ENCODE data around the gene BRSK2. TPM values are rescaled to one million over a fixed set of nuclear protein-coding genes. Genes with fewer than 3 reads are reported as not detected.

The BRSK2 gene
- total RNA-seq, 1 donor from 2014 or later, result not detected

DNA sequence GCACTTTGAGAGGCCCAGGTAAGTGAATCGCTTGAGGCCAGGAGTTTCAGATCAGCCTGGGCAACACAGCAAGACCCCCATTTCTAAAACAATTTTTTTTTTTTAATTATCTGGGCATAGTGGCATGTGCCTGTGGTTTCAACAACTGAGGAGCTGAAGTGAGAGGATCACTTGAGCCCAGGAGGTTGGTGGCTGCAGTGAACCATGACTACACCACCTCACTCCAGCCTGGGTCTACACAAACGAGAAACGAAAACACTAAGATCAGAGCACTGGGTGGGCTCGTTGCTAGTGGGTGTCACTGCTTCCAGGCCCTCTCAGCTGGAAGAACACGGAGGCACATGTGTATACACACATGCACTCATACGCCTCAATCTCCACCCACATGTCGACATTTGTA lies 100.9 kb downstream of the BRSK2 start:
- DNase-seq (ENCODE audit: low read depth) (no peak), FAIRE-seq (no peak)
- Histone ChIP-seq H3K27me3 (ENCODE audit: control insufficient read depth, insufficient read depth, low read length) (no peaks in the 10 kb centered on the region), H3K36me3 (ENCODE audit: control insufficient read depth, insufficient read depth, low read length) (no peaks in the 10 kb centered on the region), H3K4me3 (ENCODE audit: low read depth, low read length) (no peak overlapping the region)
- TF ChIP-seq, protein P1, sequence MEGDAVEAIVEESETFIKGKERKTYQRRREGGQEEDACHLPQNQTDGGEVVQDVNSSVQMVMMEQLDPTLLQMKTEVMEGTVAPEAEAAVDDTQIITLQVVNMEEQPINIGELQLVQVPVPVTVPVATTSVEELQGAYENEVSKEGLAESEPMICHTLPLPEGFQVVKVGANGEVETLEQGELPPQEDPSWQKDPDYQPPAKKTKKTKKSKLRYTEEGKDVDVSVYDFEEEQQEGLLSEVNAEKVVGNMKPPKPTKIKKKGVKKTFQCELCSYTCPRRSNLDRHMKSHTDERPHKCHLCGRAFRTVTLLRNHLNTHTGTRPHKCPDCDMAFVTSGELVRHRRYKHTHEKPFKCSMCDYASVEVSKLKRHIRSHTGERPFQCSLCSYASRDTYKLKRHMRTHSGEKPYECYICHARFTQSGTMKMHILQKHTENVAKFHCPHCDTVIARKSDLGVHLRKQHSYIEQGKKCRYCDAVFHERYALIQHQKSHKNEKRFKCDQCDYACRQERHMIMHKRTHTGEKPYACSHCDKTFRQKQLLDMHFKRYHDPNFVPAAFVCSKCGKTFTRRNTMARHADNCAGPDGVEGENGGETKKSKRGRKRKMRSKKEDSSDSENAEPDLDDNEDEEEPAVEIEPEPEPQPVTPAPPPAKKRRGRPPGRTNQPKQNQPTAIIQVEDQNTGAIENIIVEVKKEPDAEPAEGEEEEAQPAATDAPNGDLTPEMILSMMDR (IDR thresholded peaks at IDR 0.05; ENCODE audit: insufficient read depth, low read length, severe bottlenecking), result no peak

DNA sequence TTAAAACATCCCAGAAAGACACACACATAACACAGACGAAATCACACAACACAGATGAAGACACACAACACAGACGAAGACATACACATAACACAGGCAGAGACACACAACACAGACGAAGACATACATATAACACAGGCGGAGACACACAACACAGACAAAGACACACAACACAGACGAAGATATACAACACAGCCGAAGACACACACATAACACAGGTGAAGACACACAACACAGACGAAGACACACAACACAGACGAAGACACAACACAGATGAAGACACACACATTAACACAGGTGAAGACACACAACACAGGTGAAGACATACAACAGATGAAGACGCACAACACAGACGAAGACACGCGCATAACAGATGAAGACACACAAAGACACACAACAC lies 101.6 kb downstream of the BRSK2 start:
- Histone ChIP-seq H3K27me3 (ENCODE audit: control insufficient read depth, insufficient read depth, low read length) (no peaks in the 10 kb centered on the region), H3K4me3 (ENCODE audit: low read depth, low read length) (no peak overlapping the region), H3K36me3 (ENCODE audit: control insufficient read depth, insufficient read depth, low read length) (no peaks in the 10 kb centered on the region)
- TF ChIP-seq, protein P1 (IDR thresholded peaks at IDR 0.05; ENCODE audit: insufficient read depth, low read length, severe bottlenecking), result no peak
- FAIRE-seq (peak; percentile 98), DNase-seq (ENCODE audit: low read depth) (no peak)

DNA sequence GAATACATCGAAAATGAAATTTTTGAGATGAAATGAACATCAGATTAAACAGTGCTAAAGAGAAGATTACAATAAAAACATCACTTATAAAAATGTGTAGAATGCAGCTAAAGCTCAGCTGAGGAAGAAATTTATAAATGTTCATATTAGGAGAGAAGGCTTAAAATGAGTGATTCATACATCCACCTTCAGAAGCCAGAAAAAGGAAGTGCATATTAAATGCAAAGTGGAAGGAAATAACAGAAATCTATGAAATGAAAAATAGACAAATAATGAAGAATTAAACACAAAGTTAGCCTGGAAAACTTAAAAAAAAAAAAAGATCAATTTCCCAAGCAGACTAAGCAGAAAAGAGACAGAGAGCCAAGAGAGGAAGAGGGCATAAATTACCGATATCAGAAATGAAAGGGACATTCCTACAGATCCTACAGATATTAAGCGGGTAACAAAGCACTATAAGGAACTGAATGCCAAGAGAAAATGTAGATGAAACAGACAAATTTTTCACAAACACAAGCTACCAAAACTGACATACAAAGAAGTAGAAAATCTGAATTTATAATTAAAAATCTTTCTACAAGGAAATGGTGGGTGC lies 104.0 kb downstream of the BRSK2 start:
- Histone ChIP-seq H3K36me3 (ENCODE audit: control insufficient read depth, insufficient read depth, low read length) (no peaks in the 10 kb centered on the region), H3K4me3 (ENCODE audit: low read depth, low read length) (no peak overlapping the region), H3K27me3 (ENCODE audit: control insufficient read depth, insufficient read depth, low read length) (no peaks in the 10 kb centered on the region)
- TF ChIP-seq, protein P1 (IDR thresholded peaks at IDR 0.05; ENCODE audit: insufficient read depth, low read length, severe bottlenecking), result no peak
- no peak for FAIRE-seq
- no peak for DNase-seq (ENCODE audit: low read depth)

DNA sequence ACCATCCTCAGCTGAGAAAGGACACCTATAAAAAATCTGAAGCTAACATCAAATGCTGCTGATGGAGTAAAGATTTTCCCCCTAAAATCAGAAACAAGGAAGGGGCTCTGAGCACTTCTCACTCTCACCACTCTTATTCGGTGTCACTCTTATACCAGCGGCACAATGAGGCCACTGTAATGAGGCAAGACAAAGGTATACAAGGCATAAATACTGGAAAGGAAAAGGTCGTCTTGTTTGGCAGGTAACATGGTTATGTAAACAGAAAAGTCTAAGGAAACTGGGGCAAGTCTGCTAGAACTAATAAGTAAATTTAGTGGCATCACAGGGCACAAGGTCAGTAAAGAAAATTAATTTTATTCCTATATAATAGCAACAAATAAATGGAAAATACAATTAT lies 104.9 kb downstream of the BRSK2 start:
- H3K36me3 ChIP-seq (ENCODE audit: control insufficient read depth, insufficient read depth, low read length), result peaks cover 3% of the 10 kb centered on the region
- FAIRE-seq (no peak), DNase-seq (ENCODE audit: low read depth) (no peak)
- H3K4me3 ChIP-seq (ENCODE audit: low read depth, low read length), result no peak overlapping the region
- no peaks in the 10 kb centered on the region for H3K27me3 ChIP-seq (ENCODE audit: control insufficient read depth, insufficient read depth, low read length)
- TF ChIP-seq, protein P1 (IDR thresholded peaks at IDR 0.05; ENCODE audit: insufficient read depth, low read length, severe bottlenecking), result no peak

DNA sequence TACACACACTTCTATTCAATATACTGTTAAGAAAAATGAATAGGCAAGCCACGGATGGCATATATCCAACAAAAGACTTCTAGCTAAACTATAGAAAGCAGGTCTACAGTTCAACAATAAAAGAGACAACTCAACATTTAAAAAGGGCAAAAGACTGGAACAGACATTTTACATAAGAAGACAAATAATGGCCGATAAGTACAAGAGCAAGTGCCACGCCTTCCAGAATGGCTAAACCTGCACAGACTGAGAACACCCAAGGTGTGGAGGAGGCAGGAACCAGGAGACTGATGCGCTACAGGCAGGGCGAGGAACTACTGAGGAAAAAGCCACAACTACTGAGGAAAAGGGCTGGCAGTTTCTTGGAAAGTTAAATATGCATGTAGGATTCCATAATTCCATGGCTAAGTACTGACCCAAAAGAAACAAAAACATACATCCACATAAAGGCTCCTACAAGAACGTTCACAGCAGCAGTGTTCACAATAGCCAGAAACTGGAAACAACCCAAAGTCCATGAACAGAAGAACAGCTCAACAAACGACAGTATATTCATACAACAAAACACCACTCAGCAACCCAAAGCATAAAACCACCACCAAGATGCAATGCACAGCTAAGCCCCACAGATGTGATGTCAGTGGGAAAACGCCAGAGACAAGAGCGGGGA lies 106.5 kb downstream of the BRSK2 start:
- no peaks in the 10 kb centered on the region for H3K27me3 ChIP-seq (ENCODE audit: control insufficient read depth, insufficient read depth, low read length)
- no peak overlapping the region for H3K4me3 ChIP-seq (ENCODE audit: low read depth, low read length)
- DNase-seq (ENCODE audit: low read depth), result no peak
- H3K36me3 ChIP-seq (ENCODE audit: control insufficient read depth, insufficient read depth, low read length), result peaks cover 3% of the 10 kb centered on the region
- TF ChIP-seq, protein P1 (IDR thresholded peaks at IDR 0.05; ENCODE audit: insufficient read depth, low read length, severe bottlenecking), result no peak
- FAIRE-seq, result peak; percentile 40

DNA sequence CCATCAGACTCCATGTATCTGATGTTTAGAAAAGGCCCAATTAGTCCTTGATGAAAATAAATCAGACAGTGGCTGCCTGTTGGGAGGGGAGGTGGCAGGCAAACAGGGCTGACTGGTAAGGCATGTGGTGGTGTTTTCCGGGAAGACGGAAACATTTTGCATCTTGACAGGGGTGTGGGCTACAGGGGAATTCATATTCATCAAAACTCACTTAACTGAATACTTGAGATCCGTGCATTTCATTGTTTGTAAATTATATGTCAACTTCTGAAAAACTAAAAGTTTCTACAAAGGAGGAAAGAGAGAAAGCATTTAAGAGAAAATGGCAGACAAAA lies 107.0 kb downstream of the BRSK2 start:
- no peak for FAIRE-seq

More for the DNA sequence above, 107.0 kb downstream of the BRSK2 start:
- H3K27me3 ChIP-seq (ENCODE audit: control insufficient read depth, insufficient read depth, low read length), result no peaks in the 10 kb centered on the region
- peaks cover 3% of the 10 kb centered on the region for H3K36me3 ChIP-seq (ENCODE audit: control insufficient read depth, insufficient read depth, low read length)
- H3K4me3 ChIP-seq (ENCODE audit: low read depth, low read length), result no peak overlapping the region
- TF ChIP-seq, protein P1 (IDR thresholded peaks at IDR 0.05; ENCODE audit: insufficient read depth, low read length, severe bottlenecking), result no peak
- no peak for DNase-seq (ENCODE audit: low read depth)
